ACC112 (cell line): ENCODE measurements around the gene SPTLC1.
"Not testable (repeated sequence)": the region's sequence is repeated elsewhere in the genome, so short reads cannot be mapped to it uniquely, and the experiment has no call there.

Experiments
- H2AFZ ChIP-seq: fragments of 200-600 bp; sonication (generic); one replicate; pipeline ENCODE4 v1.6.0; 2017; ENCODE audit warnings: antibody characterized with exemption, low read length; ENCODE audit not compliant: unreplicated experiment
- H3K27ac ChIP-seq: fragments of 200-600 bp; sonication (generic); 2 replicates; pipeline ENCODE4 v1.5.1; 2014; ENCODE audit warnings: low read depth, mild to moderate bottlenecking, antibody characterized with exemption, low read length, moderate library complexity
- H3K27me3 ChIP-seq: fragments of 200-600 bp; sonication (generic); 2 replicates; pipeline ENCODE4 v1.6.1; 2014; ENCODE audit warnings: mild to moderate bottlenecking, antibody characterized with exemption, low read length, moderate library complexity, mixed read lengths; ENCODE audit not compliant: insufficient read depth
- H3K36me3 ChIP-seq: fragments of 200-600 bp; sonication (generic); 2 replicates; pipeline ENCODE4 v1.6.1; 2016; ENCODE audit warnings: mild to moderate bottlenecking, antibody characterized with exemption, low read length, moderate library complexity, mixed read lengths; ENCODE audit not compliant: insufficient read depth
- H3K4me1 ChIP-seq: fragments of 200-600 bp; sonication (generic); one replicate; pipeline ENCODE4 v1.6.1; 2016; ENCODE audit warnings: low read length, mixed read lengths; ENCODE audit not compliant: insufficient read depth, unreplicated experiment, control insufficient read depth
- H3K4me3 ChIP-seq: fragments of 200-600 bp; sonication (generic); 2 replicates; pipeline ENCODE4 v1.5.1; 2014; ENCODE audit warnings: mild to moderate bottlenecking, low read depth, low read length
- H3K79me2 ChIP-seq: fragments of 200-600 bp; sonication (generic); one replicate; pipeline ENCODE4 v1.6.0; 2016; ENCODE audit warnings: low read length; ENCODE audit not compliant: control insufficient read depth, unreplicated experiment, insufficient read depth

SPTLC1 gene

GRCh38 chr9:92140074-92140753, 25.0 kb upstream of the SPTLC1 start:
- H3K27me3 ChIP-seq: peaks cover 3% of the 10 kb centered on the region; the same call in 1 of the 2 replicates
- H2AFZ ChIP-seq: peak overlapping the region; percentile 47
- no peaks in the 10 kb centered on the region for H3K36me3 ChIP-seq
- peaks cover 5% of the 10 kb centered on the region for H3K4me1 ChIP-seq
- H3K27ac ChIP-seq: no peak overlapping the region
- peak overlapping the region; percentile 80 for H3K4me3 ChIP-seq
- no peaks in the 10 kb centered on the region for H3K79me2 ChIP-seq

GRCh38 chr9:92138960-92139540, 23.8 kb upstream of the SPTLC1 start:
- H3K27ac ChIP-seq, H3K4me3 ChIP-seq, H2AFZ ChIP-seq: not testable (repeated sequence)

GRCh38 chr9:92138157-92138959, 23.1 kb upstream of the SPTLC1 start:
- H3K27me3 ChIP-seq: peaks cover 3% of the 10 kb centered on the region; the same call in 1 of the 2 replicates
- H3K36me3 ChIP-seq: no peaks in the 10 kb centered on the region
- H3K79me2 ChIP-seq: no peaks in the 10 kb centered on the region
- H3K27ac ChIP-seq: no peak overlapping the region
- peak overlapping the region; percentile 24 for H2AFZ ChIP-seq
- peaks cover 16% of the 10 kb centered on the region for H3K4me1 ChIP-seq
- H3K4me3 ChIP-seq: no peak overlapping the region

More at GRCh38 chr9:92138960-92139540, 23.8 kb upstream of the SPTLC1 start:
- not testable (repeated sequence) for H3K27me3 ChIP-seq, H3K79me2 ChIP-seq, H3K36me3 ChIP-seq
- peaks cover 12% of the 10 kb centered on the region for H3K4me1 ChIP-seq

GRCh38 chr9:92136184-92136858, 21.1 kb upstream of the SPTLC1 start:
- Histone ChIP-seq H3K27ac (no peak overlapping the region), H3K79me2 (no peaks in the 10 kb centered on the region), H3K4me1 (peaks cover 16% of the 10 kb centered on the region), H3K4me3 (no peak overlapping the region), H3K27me3 (no peaks in the 10 kb centered on the region), H2AFZ (no peak overlapping the region), H3K36me3 (no peaks in the 10 kb centered on the region)

GRCh38 chr9:92135576-92135975, 20.4 kb upstream of the SPTLC1 start:
- Histone ChIP-seq H3K27me3 (no peaks in the 10 kb centered on the region), H3K27ac (no peak overlapping the region), H3K4me1 (peaks cover 13% of the 10 kb centered on the region), H2AFZ (no peak overlapping the region), H3K36me3 (no peaks in the 10 kb centered on the region), H3K4me3 (no peak overlapping the region), H3K79me2 (no peaks in the 10 kb centered on the region)

GRCh38 chr9:92133949-92134604, 18.9 kb upstream of the SPTLC1 start:
- Histone ChIP-seq H3K4me3 (peak overlapping the region; percentile 59), H3K4me1 (peaks cover 11% of the 10 kb centered on the region), H3K27me3 (no peaks in the 10 kb centered on the region), H3K27ac (peak overlapping the region; percentile 66), H3K79me2 (no peaks in the 10 kb centered on the region), H3K36me3 (no peaks in the 10 kb centered on the region), H2AFZ (peak overlapping the region; percentile 56)

- H3K27me3 ChIP-seq, H3K36me3 ChIP-seq, H3K4me3 ChIP-seq, H2AFZ ChIP-seq, H3K27ac ChIP-seq, H3K79me2 ChIP-seq: not testable (repeated sequence)
- peaks cover 11% of the 10 kb centered on the region for H3K4me1 ChIP-seq
These were observed 17.7 kb upstream of the SPTLC1 start for GRCh38 chr9:92132913-92133312.

- Histone ChIP-seq H3K4me1 (peaks cover 11% of the 10 kb centered on the region), H3K27ac (no peak overlapping the region), H3K79me2 (no peaks in the 10 kb centered on the region), H3K27me3 (no peaks in the 10 kb centered on the region), H2AFZ (no peak overlapping the region), H3K36me3 (no peaks in the 10 kb centered on the region), H3K4me3 (no peak overlapping the region)
These were observed 17.3 kb upstream of the SPTLC1 start for GRCh38 chr9:92132501-92132900.

- Histone ChIP-seq H3K36me3 (no peaks in the 10 kb centered on the region), H3K4me1 (no peaks in the 10 kb centered on the region), H3K79me2 (no peaks in the 10 kb centered on the region), H3K27ac (no peak overlapping the region), H2AFZ (no peak overlapping the region), H3K4me3 (no peak overlapping the region), H3K27me3 (no peaks in the 10 kb centered on the region)
These were observed 7.6 kb upstream of the SPTLC1 start for GRCh38 chr9:92122800-92123199.

- Histone ChIP-seq H3K4me1 (no peaks in the 10 kb centered on the region), H2AFZ (no peak overlapping the region), H3K27me3 (no peaks in the 10 kb centered on the region), H3K27ac (no peak overlapping the region), H3K4me3 (no peak overlapping the region), H3K79me2 (no peaks in the 10 kb centered on the region), H3K36me3 (no peaks in the 10 kb centered on the region)
These were observed 6.8 kb upstream of the SPTLC1 start for GRCh38 chr9:92122061-92122460.
